Ishikawa (cell line): ENCODE results near the gene PHLDA3.
A peak's percentile ranks its signal among the peaks of the same experiment; 100 is the strongest.

Experiments
- CEBPB ChIP-seq: IDR thresholded peaks from 2 replicates; pipeline ENCODE4 v1.6.1; 2012
- CREB1 ChIP-seq: IDR thresholded peaks from 2 replicates; pipeline ENCODE4 v1.6.1; 2012; ENCODE audit warnings: low read depth
- EGR1 ChIP-seq: IDR thresholded peaks from 2 replicates; pipeline ENCODE4 v1.6.1; 2012
- EP300 ChIP-seq: IDR thresholded peaks from 2 replicates; pipeline ENCODE4 v1.6.1; 2012; ENCODE audit warnings: borderline replicate concordance
- FOXM1 ChIP-seq: IDR thresholded peaks from 2 replicates; pipeline ENCODE4 v1.6.1; 2012; ENCODE audit warnings: low read depth, borderline replicate concordance
- NFIC ChIP-seq: IDR thresholded peaks from 2 replicates; pipeline ENCODE4 v1.6.1; 2012
- RAD21 ChIP-seq: IDR thresholded peaks from 2 replicates; pipeline ENCODE4 v1.6.1; 2012; ENCODE audit warnings: low read depth
- TAF1 ChIP-seq: IDR thresholded peaks from 2 replicates; pipeline ENCODE4 v1.6.1; 2012; ENCODE audit warnings: low read depth, mild to moderate bottlenecking
- TCF12 ChIP-seq: IDR thresholded peaks from 2 replicates; pipeline ENCODE4 v1.6.1; 2012; ENCODE audit warnings: low read depth
- TEAD4 ChIP-seq: IDR thresholded peaks from 2 replicates; pipeline ENCODE4 v1.6.1; 2012
- YY1 ChIP-seq: IDR thresholded peaks from 2 replicates; pipeline ENCODE4 v1.6.1; 2012; ENCODE audit warnings: low read depth
- ZBTB7A ChIP-seq: IDR thresholded peaks from 2 replicates; pipeline ENCODE4 v1.6.1; 2012; ENCODE audit warnings: low read depth
- TF ChIP-seq, protein P1 (sequence below): IDR thresholded peaks from 2 replicates; pipeline ENCODE4 v1.6.1; 2012
- TF ChIP-seq, protein P2 (sequence below): IDR thresholded peaks from 2 replicates; pipeline ENCODE4 v1.6.1; 2012; ENCODE audit warnings: low read depth, mild to moderate bottlenecking
- TF ChIP-seq, protein P3 (sequence below): IDR thresholded peaks from 2 replicates; pipeline ENCODE4 v1.6.1; 2012

PHLDA3 gene

DNA sequence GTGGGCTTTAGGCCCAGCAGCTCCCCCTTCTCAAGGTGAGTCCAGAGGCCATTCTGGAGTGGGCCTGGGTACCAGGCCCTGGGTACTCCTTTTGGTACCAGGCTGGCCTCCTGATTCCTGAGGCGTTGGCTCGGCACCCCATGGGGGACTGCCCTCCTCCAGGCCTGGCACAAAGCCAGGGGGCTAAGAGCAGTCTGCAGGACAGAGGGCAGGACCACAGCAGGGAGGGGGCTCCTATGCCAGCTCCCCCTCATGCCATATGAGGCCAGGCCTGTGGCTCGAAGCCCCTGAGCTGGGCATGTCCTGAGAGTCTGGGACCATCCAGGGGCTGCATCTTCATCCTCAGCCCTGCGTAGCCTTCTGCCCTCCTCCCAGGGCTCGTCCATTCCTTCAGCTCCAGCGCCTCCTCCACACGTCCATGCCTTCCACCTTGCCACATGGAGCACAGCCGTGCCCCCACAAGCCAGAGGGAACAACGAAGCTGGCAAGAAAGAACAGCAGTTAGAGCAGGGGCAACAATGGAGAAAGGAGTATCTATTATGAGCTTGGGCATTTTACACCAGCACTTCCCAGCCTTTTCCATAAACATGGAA, 3.2 kb downstream of the PHLDA3 start:
- TF ChIP-seq TCF12 (no peak), EP300 (no peak), CEBPB (no peak), EGR1 (no peak), CREB1 (no peak), YY1 (no peak), RAD21 (no peak), FOXM1 (no peak), TAF1 (no peak), NFIC (no peak), ZBTB7A (no peak), TEAD4 (no peak)
- TF ChIP-seq, protein P1, sequence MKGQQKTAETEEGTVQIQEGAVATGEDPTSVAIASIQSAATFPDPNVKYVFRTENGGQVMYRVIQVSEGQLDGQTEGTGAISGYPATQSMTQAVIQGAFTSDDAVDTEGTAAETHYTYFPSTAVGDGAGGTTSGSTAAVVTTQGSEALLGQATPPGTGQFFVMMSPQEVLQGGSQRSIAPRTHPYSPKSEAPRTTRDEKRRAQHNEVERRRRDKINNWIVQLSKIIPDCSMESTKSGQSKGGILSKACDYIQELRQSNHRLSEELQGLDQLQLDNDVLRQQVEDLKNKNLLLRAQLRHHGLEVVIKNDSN = no peak
- TF ChIP-seq, protein P2, sequence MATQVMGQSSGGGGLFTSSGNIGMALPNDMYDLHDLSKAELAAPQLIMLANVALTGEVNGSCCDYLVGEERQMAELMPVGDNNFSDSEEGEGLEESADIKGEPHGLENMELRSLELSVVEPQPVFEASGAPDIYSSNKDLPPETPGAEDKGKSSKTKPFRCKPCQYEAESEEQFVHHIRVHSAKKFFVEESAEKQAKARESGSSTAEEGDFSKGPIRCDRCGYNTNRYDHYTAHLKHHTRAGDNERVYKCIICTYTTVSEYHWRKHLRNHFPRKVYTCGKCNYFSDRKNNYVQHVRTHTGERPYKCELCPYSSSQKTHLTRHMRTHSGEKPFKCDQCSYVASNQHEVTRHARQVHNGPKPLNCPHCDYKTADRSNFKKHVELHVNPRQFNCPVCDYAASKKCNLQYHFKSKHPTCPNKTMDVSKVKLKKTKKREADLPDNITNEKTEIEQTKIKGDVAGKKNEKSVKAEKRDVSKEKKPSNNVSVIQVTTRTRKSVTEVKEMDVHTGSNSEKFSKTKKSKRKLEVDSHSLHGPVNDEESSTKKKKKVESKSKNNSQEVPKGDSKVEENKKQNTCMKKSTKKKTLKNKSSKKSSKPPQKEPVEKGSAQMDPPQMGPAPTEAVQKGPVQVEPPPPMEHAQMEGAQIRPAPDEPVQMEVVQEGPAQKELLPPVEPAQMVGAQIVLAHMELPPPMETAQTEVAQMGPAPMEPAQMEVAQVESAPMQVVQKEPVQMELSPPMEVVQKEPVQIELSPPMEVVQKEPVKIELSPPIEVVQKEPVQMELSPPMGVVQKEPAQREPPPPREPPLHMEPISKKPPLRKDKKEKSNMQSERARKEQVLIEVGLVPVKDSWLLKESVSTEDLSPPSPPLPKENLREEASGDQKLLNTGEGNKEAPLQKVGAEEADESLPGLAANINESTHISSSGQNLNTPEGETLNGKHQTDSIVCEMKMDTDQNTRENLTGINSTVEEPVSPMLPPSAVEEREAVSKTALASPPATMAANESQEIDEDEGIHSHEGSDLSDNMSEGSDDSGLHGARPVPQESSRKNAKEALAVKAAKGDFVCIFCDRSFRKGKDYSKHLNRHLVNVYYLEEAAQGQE = no peak
- TF ChIP-seq, protein P3, sequence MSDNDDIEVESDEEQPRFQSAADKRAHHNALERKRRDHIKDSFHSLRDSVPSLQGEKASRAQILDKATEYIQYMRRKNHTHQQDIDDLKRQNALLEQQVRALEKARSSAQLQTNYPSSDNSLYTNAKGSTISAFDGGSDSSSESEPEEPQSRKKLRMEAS = no peak

DNA sequence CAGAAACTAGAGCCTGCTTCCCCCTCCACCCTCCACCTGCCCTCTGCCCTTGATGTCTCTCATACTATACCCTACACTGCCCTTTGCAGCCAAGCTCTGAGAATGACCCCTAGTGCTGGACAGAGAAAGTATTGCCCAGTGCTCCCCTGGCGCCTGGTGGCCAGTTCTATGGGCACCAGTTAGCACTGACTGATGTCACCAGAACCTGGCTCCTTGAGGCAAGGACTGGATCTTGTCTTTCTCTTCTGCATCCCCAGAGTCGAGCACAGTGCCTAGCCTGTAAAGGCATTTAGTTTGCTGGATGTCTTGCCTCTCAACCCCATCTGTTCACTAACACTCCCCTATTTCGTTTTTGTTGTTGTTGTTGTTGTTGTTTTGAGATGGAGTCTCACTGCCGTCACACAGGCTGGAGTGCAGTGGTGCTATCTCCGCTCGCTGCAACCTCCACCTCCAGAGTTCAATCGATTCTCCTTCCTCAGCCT, 5.9 kb downstream of the PHLDA3 start:
- TF ChIP-seq NFIC = no peak
- peak; percentile 43; the same call in 1 of the 2 replicates for TF ChIP-seq RAD21
- TF ChIP-seq, protein P1 = no peak
- TF ChIP-seq YY1 = no peak
- TF ChIP-seq, protein P2 = peak; percentile 40; the same call in 1 of the 2 replicates

DNA sequence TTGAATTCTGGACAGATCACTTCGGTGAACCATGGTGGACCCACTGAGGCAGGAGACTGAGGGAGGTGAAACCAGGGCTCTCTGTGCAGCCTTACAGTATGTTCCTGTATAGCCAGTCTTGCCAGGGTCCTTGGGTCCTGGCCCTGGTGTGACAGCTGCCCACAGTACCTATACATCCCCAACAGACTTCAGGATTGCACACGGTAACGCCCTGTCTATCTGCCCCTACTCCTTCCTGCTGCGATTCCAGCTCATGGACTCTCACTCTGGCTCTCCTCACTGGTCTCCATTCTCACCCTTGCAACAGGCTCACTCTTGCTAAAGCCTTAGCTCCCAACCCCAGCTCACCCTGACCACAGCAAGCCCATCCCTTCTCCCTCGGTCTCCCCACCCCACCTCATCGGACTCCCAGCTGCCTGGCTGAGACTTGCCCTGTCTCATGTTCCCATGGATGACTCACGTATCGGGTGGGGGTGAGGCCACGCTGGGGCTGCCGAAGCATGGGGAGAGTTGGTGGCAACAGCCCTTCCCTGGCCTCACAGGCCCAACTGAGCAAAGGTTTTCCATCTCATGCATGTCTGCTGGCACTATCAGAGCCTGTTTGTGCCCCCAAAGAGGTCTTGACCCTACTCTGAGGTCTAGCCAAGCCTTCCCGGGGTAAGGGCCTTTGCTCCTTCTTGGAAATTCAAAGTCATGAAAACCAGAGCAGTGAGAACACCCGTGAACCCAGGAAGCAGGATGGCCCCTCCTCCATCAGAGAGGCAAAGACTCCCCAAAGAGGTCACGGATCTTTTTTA, 7.1 kb downstream of the PHLDA3 start:
- TF ChIP-seq, protein P3 = peak; percentile 91
- TF ChIP-seq TCF12 (peak; percentile 49; the same call in 1 of the 2 replicates), CEBPB (no peak), YY1 (peak; percentile 22; the same call in 1 of the 2 replicates), EP300 (peak; percentile 37; the same call in 1 of the 2 replicates)
- TF ChIP-seq, protein P2 = no peak

DNA sequence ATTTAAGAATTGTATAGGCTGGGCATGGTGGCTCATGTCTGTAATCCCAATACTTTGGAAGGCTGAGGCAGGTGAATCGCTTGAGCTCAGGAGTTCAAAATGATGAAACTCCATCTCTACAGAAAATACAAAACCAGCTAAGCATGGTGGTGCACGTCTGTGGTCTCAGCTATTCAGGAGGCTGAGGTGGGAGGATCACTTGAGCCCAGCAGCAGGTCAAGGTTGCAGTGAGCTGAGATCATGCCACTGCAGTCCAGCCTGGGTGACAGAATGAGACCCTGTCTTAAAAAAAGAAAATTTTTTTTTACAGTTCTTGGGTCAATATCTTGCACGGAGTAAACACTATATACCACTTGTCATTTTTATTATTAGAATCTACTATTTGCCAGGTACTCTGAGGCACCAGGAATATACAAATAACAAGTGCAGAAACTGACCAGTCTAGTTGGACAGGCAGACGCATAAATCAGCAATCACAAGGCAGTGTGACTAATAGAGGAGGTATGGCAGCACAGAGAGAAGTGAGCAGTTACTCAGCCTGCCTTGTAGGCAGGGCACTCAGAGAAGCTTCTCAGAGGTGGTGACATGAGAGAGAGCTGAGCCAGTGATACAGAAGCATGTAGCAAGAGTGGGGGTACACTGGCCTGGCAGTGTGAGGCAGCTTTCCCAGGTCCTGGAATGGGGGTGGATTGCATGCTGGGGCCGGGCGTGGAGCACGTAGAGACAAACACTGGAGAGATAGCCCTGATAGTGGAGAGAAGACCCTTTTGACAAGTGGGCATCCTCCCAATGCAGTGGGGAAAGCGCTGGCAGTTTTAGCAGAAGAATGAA, 8.0 kb downstream of the PHLDA3 start:
- TF ChIP-seq, protein P1 = peak; percentile 62; the same call in 1 of the 2 replicates
- TF ChIP-seq RAD21 (peak; percentile 7; the same call in 1 of the 2 replicates), TCF12 (peak; percentile 87), EP300 (peak; percentile 88), EGR1 (no peak), FOXM1 (peak; percentile 54; the same call in 1 of the 2 replicates), TAF1 (no peak; the same call in 1 of the 2 replicates), ZBTB7A (no peak), CREB1 (no peak), NFIC (peak; percentile 41; the same call in 1 of the 2 replicates), TEAD4 (peak; percentile 94), YY1 (peak; percentile 64; the same call in 1 of the 2 replicates), CEBPB (peak; percentile 58; the same call in 1 of the 2 replicates)
- TF ChIP-seq, protein P3 = peak; percentile 59
- TF ChIP-seq, protein P2 = peak; percentile 36; the same call in 1 of the 2 replicates
